ENCODE results near the gene PIGC.
A peak's percentile ranks its signal among the peaks of the same experiment; 100 is the strongest.

Gene PIGC

GRCh38 chr1:172443666-172444453, at the start of gene PIGC:
PIGC (minus strand) TSS chr1:172444069; CDS start chr1:172442622, 1,447 bp downstream.
- peak; percentile 91 for TF ChIP-seq CTCF (IDR thresholded peaks at IDR 0.05; ENCODE audit: low read depth, low read length, missing control alignments)
- peak within 1 kb of the TSS; percentile 88 for H3K27ac ChIP-seq
- peak within 1 kb of the TSS; percentile 93 for H3K4me3 ChIP-seq (ENCODE audit: low read depth, low read length)
- H3K36me3 ChIP-seq (replicated peaks) = peaks cover 5% of the 10 kb centered on the region
- DNase-seq = peak; percentile 76
- H3K27me3 ChIP-seq (replicated peaks) = no peaks in the 10 kb centered on the region
- in situ Hi-C loops (cut with HindIII; ENCODE audit: low pct_ligation_motif_present, low sequenced_read_pairs) = no loop called here

- H3K36me3 ChIP-seq (replicated peaks) = no peaks in the 10 kb centered on the region
- DNase-seq = no peak
- no peak for TF ChIP-seq CTCF (IDR thresholded peaks at IDR 0.05; ENCODE audit: low read depth, low read length, missing control alignments)
- no peak overlapping the region for H3K27ac ChIP-seq
- H3K27me3 ChIP-seq (replicated peaks) = peaks cover 7% of the 10 kb centered on the region
- in situ Hi-C loops (cut with HindIII; ENCODE audit: low pct_ligation_motif_present, low sequenced_read_pairs) = no loop called here
- no peak overlapping the region for H3K4me3 ChIP-seq (ENCODE audit: low read depth, low read length)
Observed at GRCh38 chr1:172492421-172492820, 48.6 kb upstream of the PIGC start.

DNA sequence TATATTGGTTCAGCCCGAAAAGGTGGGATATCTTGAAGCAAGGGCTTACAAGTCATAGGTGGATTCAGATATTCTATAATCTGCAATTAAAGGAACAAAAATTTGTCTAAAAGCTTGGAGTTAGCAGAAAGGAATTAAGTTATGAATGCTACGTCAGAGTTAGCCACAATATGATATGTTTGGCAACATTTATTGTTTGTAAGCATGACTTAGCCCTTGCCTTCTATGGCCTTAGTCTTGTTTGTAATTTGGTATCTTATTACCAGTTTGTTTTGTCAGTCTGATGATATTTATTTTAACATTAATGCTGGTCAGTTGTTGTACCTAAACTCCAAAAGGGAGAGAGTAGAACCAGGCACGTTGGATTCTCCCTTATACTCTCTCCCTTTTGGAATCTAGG, 46.0 kb upstream of the PIGC start:
- Histone ChIP-seq H3K27ac (no peak overlapping the region), H3K27me3 (replicated peaks) (peaks cover 7% of the 10 kb centered on the region), H3K36me3 (replicated peaks) (no peaks in the 10 kb centered on the region), H3K4me3 (ENCODE audit: low read depth, low read length) (no peak overlapping the region)
- no peak for DNase-seq
- no peak for TF ChIP-seq CTCF (IDR thresholded peaks at IDR 0.05; ENCODE audit: low read depth, low read length, missing control alignments)
- in situ Hi-C loops (cut with HindIII; ENCODE audit: low pct_ligation_motif_present, low sequenced_read_pairs) = no loop called here

- H3K27me3 ChIP-seq (replicated peaks) = peaks cover 7% of the 10 kb centered on the region
- in situ Hi-C loops (cut with HindIII; ENCODE audit: low pct_ligation_motif_present, low sequenced_read_pairs) = no loop called here
Observed at GRCh38 chr1:172488393-172488792, 44.5 kb upstream of the PIGC start.

DNA sequence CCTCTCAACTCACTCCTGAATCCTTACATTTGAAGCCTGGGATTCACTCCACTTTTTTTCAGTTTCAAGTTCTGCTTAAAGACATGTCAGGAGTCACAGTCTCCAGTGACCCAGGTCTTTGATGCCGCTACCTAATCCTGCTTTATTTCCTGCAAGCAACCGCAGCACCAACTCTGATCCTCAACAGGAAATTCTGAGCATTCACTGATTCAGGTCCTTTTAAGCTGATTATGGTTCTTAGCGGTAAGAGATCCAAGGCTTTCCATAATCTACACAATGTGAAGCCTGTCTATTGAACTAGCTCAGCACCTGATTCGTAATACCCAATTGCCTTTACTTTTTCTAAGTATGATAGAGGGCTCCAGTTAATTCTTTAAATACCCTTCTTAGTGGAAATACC, 43.7 kb upstream of the PIGC start:
- in situ Hi-C loops (cut with HindIII; ENCODE audit: low pct_ligation_motif_present, low sequenced_read_pairs) = no loop called here

More at GRCh38 chr1:172488393-172488792, 44.5 kb upstream of the PIGC start:
- Histone ChIP-seq H3K36me3 (replicated peaks) (no peaks in the 10 kb centered on the region), H3K4me3 (ENCODE audit: low read depth, low read length) (no peak overlapping the region), H3K27ac (no peak overlapping the region)
- TF ChIP-seq CTCF (IDR thresholded peaks at IDR 0.05; ENCODE audit: low read depth, low read length, missing control alignments) = no peak
- DNase-seq = no peak

More for the DNA sequence above, 43.7 kb upstream of the PIGC start:
- TF ChIP-seq CTCF (IDR thresholded peaks at IDR 0.05; ENCODE audit: low read depth, low read length, missing control alignments) = no peak
- Histone ChIP-seq H3K4me3 (ENCODE audit: low read depth, low read length) (no peak overlapping the region), H3K36me3 (replicated peaks) (no peaks in the 10 kb centered on the region), H3K27ac (no peak overlapping the region), H3K27me3 (replicated peaks) (peaks cover 7% of the 10 kb centered on the region)
- DNase-seq = no peak
